AG10803 (cell line): ENCODE data around the gene MYL12A.
"Not testable (repeated sequence)": the region's sequence is repeated elsewhere in the genome, so short reads cannot be mapped to it uniquely, and the experiment has no call there.

Source experiments
- DNase-seq: peaks from one replicate; pipeline ENCODE4 v3.0.0; 2010; ENCODE audit warnings: low read depth
- H3K4me3 ChIP-seq: 2 replicates; pipeline ENCODE4 v1.5.1; 2011; ENCODE audit warnings: mild to moderate bottlenecking, low read length, control low read depth
- CTCF ChIP-seq: conservative IDR thresholded peaks from 2 replicates; pipeline ENCODE4 v1.5.1; 2011; ENCODE audit warnings: mild to moderate bottlenecking, low read length, control low read depth, inconsistent platforms

The MYL12A gene

GRCh38 chr18:3273042-3273441 is 25.4 kb downstream of the MYL12A start:
- DNase-seq = no peak
- TF ChIP-seq CTCF = no peak
- H3K4me3 ChIP-seq = no peak overlapping the region

- not testable (repeated sequence) for DNase-seq, H3K4me3 ChIP-seq
Observed at GRCh38 chr18:3277643-3278213, 30.1 kb downstream of the MYL12A start.

GRCh38 chr18:3279201-3280185 is 31.9 kb downstream of the MYL12A start:
- no peak for TF ChIP-seq CTCF
- no peak overlapping the region for H3K4me3 ChIP-seq
- DNase-seq = no peak

DNA sequence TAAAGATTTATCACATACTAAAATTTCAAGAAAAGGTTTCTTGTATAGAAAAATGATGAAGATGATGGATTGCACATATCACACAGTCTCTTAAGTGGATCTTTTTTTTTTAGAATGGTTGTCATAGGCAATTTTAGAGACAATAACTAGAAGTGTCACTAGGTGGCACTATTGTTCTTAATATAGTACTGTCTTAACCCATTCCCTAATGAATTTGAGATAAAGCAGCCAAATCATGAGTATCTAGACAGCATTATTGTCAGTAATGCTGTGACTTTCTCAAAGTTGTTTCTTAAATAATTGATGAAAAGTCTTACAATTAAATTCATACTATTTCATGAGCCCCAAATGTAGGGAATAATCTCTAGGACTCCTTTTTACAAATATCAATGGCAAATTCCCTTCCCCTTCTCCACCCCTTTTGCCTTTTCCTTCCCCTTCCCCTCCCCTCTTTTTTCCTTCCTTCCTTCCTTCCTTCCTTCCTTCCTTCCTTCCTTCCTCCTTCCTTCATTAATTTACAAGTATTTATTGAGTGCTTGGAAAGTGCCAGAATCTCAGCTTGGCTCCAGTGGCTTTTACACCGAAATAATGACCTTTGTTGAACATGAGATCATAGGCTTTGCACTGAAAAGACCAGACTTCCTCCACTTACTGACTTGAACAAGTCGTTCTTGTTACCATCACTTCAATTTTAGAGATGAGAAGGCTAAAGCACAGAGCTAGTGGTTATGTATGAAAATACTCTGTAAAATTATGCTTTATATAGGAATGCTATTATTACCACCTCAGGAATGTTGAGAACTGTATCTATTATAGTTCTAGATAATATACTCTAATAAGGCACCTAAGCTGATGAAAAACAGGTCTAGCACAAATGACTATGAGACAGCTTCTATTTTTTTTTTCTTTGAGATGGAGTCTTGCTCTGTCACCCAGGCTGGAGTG is 34.1 kb downstream of the MYL12A start:
- peak; percentile 62 for TF ChIP-seq CTCF
- no peak overlapping the region for H3K4me3 ChIP-seq

GRCh38 chr18:3283253-3283863 is 35.8 kb downstream of the MYL12A start:
- no peak overlapping the region for H3K4me3 ChIP-seq
- no peak for DNase-seq
- no peak for TF ChIP-seq CTCF

More for the DNA sequence above, 34.1 kb downstream of the MYL12A start:
- DNase-seq = peak; percentile 80

- no peak for DNase-seq
- TF ChIP-seq CTCF = no peak
- no peak overlapping the region for H3K4me3 ChIP-seq
Observed at GRCh38 chr18:3283908-3284307, 36.3 kb downstream of the MYL12A start.

DNA sequence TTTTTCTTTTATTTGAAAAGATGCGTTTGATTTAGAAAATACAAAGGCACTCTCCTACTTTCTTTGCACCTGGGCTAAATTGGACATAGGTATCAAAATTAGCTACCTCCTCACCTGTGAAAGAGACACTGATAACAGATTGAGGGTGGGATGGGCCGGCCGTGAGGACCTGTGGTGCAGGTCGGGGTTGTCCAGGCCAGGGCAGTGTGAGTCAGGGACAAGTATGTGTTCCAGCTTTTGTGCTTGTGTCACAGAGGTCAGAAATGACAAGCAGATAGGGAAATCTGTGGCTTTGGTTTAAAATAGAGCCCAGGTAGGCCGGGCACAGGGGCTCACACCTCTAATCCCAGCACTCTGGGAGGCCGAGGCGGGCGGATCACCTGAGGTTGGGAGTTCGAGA is 36.9 kb downstream of the MYL12A start:
- H3K4me3 ChIP-seq = no peak overlapping the region
- no peak for TF ChIP-seq CTCF
- no peak for DNase-seq
